Superior temporal gyrus (tissue), 1 donor: ENCODE measurements around the gene MICU2.
A peak's percentile ranks its signal among the peaks of the same experiment; 100 is the strongest.

ENCODE experiments used
- DNase-seq: peaks from one replicate; pipeline ENCODE4 v3.0.0-alpha.2; 2016; ENCODE audit errors: extremely low spot score

The MICU2 gene

GRCh38 chr13:21486322-21486721 lies 117.6 kb downstream of the MICU2 start:
- no peak for DNase-seq

- no peak for DNase-seq
These were observed 120.2 kb downstream of the MICU2 start for GRCh38 chr13:21483748-21484147.

- no peak for DNase-seq
These were observed 122.6 kb downstream of the MICU2 start for GRCh38 chr13:21481359-21481758.

- peak; percentile 98 for DNase-seq
These were observed 124.8 kb downstream of the MICU2 start for GRCh38 chr13:21478881-21479808.

- peak; percentile 95 for DNase-seq
These were observed 127.0 kb downstream of the MICU2 start for GRCh38 chr13:21476893-21477472.

- DNase-seq, result no peak
These were observed 128.9 kb downstream of the MICU2 start for GRCh38 chr13:21475115-21475514.

- DNase-seq, result no peak
These were observed 133.2 kb downstream of the MICU2 start for GRCh38 chr13:21470785-21471184.

- no peak for DNase-seq
These were observed 137.4 kb downstream of the MICU2 start for GRCh38 chr13:21466527-21466926.

- no peak for DNase-seq
These were observed 138.2 kb downstream of the MICU2 start for GRCh38 chr13:21465710-21466160.

- DNase-seq, result peak; percentile 63
These were observed 140.5 kb downstream of the MICU2 start for GRCh38 chr13:21463424-21463823.

GRCh38 chr13:21461131-21461530 lies 142.8 kb downstream of the MICU2 start:
- no peak for DNase-seq

GRCh38 chr13:21458813-21459701 lies 144.9 kb downstream of the MICU2 start, which contains the start of gene ZDHHC20:
Gene ZDHHC20 (minus strand): TSS chr13:21459303. CDS start chr13:21459171, 132 bp downstream.
- DNase-seq, result peak; percentile 88

GRCh38 chr13:21458451-21458812 lies 145.5 kb downstream of the MICU2 start:
- DNase-seq, result peak; percentile 33

- DNase-seq, result no peak
These were observed 150.4 kb downstream of the MICU2 start for GRCh38 chr13:21453387-21454081.

GRCh38 chr13:21450936-21451335 lies 153.0 kb downstream of the MICU2 start:
- no peak for DNase-seq

- DNase-seq, result no peak
These were observed 157.3 kb downstream of the MICU2 start for GRCh38 chr13:21446656-21447055.

- DNase-seq, result no peak
These were observed 158.2 kb downstream of the MICU2 start for GRCh38 chr13:21445759-21446158.

- DNase-seq, result no peak
These were observed 160.8 kb downstream of the MICU2 start for GRCh38 chr13:21443171-21443570.
